Uterus (tissue), 4 donors: ENCODE data around the gene LGR6. TPM values are rescaled to one million over a fixed set of nuclear protein-coding genes. Genes with fewer than 3 reads are reported as not detected.

Source experiments
- DNase-seq, 2 donors: peaks; one replicate each; pipeline ENCODE4 v3.0.0-alpha.2; 2019 to 2020
- H3K27ac ChIP-seq, 2 donors: fragments of 200-600 bp; sonication (generic); 1 replicate in 1 of 2; 2 replicates in 1 of 2; pipeline ENCODE4 v1.5.1; 2016 to 2018
- H3K27me3 ChIP-seq, 2 donors: fragments of 200-600 bp; sonication (generic); one replicate each; pipeline ENCODE4 v1.5.1; 2018 to 2019; ENCODE audit warnings: control low read depth in 1 of 2
- H3K36me3 ChIP-seq, 2 donors: fragments of 200-600 bp; sonication (generic); one replicate each; pipeline ENCODE4 v1.5.1; 2019; ENCODE audit warnings: control low read depth in 1 of 2
- H3K4me1 ChIP-seq, 2 donors: fragments of 200-600 bp; sonication (generic); one replicate each; pipeline ENCODE4 v1.5.1; 2018 to 2019; ENCODE audit warnings: control low read depth in 1 of 2
- H3K4me3 ChIP-seq, 2 donors: fragments of 200-600 bp; sonication (generic); 1 replicate in 1 of 2; 2 replicates in 1 of 2; pipeline ENCODE4 v1.5.1; 2018 to 2019; ENCODE audit warnings: mild to moderate bottlenecking in 1 of 2
- H3K9me3 ChIP-seq, 2 donors: fragments of 200-600 bp; sonication (generic); one replicate each; pipeline ENCODE4 v1.5.1; 2019; ENCODE audit warnings: control low read depth in 1 of 2
- POLR2A ChIP-seq, 2 donors: fragments of 450-650 bp; IDR thresholded peaks; one replicate each; pipeline ENCODE4 v1.6.1; 2016; ENCODE audit warnings: antibody characterized with exemption in 2 of 2, mild to moderate bottlenecking in 1 of 2, moderate library complexity in 1 of 2
- intact Hi-C: fragments of 100-400 bp; cut with DNase I; formaldehyde crosslinking; loops from one replicate; pipeline ENCODE4 v1.15.1; 2023; ENCODE audit warnings: low total_unique reads
- total RNA-seq, 4 donors: library from RNA; depleted of rRNA in 3 of 4; stranded (reverse); fragments of >200 nt in 3 of 4; gene quantifications; one replicate each; pipeline versions ENCODE4 v1.1.0 to v1.2.4, GENCODE V29; 2014 to 2023
- TF ChIP-seq, protein P1 (sequence below), 4 experiments: fragments of 200-600 bp in 2 of 4; fragments of 450-650 bp in 2 of 4; sonication (generic) in 2 of 4; IDR thresholded peaks; one replicate each; pipeline ENCODE4 v1.5.1; 2016 to 2019; ENCODE audit warnings: antibody characterized with exemption in 4 of 4, mild to moderate bottlenecking in 2 of 4, moderate library complexity in 1 of 4
- donor health status: DM: yes; HTN: yes; CAD: no.

Gene LGR6
- total RNA-seq, 4 donors from 2014 or later = 3.5 to 7.2 (median 4.0) TPM; not detected in 1

DNA sequence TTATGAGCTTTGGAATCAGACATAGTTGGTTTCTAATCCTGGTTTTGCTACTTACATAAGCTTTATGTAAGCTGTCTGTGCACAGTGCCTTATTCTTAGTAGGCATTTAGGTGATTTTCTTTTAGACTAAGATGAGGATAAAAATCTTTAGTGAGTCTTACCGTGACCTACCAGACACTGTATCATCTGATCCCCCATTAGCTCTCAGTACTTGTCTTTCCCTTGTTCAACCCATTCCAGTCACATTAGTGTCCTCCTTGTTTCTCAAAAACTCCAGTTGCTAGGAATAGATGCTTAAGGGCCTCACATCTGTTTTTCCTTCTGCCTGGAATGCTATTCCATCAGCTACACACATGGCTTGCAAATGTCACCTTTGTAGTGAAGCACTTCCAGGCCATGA, 173.7 kb downstream of the LGR6 start:
- Histone ChIP-seq H3K27me3 (no peaks in the 10 kb centered on the region), H3K4me1 (no peaks in the 10 kb centered on the region), H3K9me3 (no peaks in the 10 kb centered on the region), H3K4me3 (no peak overlapping the region), H3K36me3 (no peaks in the 10 kb centered on the region), H3K27ac (no peak overlapping the region)
- DNase-seq = no peak
- intact Hi-C loops = no loop called here
- TF ChIP-seq, protein P1, sequence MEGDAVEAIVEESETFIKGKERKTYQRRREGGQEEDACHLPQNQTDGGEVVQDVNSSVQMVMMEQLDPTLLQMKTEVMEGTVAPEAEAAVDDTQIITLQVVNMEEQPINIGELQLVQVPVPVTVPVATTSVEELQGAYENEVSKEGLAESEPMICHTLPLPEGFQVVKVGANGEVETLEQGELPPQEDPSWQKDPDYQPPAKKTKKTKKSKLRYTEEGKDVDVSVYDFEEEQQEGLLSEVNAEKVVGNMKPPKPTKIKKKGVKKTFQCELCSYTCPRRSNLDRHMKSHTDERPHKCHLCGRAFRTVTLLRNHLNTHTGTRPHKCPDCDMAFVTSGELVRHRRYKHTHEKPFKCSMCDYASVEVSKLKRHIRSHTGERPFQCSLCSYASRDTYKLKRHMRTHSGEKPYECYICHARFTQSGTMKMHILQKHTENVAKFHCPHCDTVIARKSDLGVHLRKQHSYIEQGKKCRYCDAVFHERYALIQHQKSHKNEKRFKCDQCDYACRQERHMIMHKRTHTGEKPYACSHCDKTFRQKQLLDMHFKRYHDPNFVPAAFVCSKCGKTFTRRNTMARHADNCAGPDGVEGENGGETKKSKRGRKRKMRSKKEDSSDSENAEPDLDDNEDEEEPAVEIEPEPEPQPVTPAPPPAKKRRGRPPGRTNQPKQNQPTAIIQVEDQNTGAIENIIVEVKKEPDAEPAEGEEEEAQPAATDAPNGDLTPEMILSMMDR (IDR thresholded peaks at IDR 0.05) = no peak
- no peak for TF ChIP-seq POLR2A (IDR thresholded peaks at IDR 0.05)

Other genes starting within 250 kb of the LGR6 start
- 100 to 1,000 TPM in 3 of 4 donors, 10 to 100 TPM in 1; 38.9 to 377 (median 147) TPM for gene LMOD1, start 247.3 kb upstream of the LGR6 start, total RNA-seq
- gene TIMM17A, start 238.3 kb upstream of the LGR6 start, total RNA-seq = 10 to 100 TPM; 18.7 to 34.9 (median 29.7) TPM
- gene RNPEP, start 211.2 kb upstream of the LGR6 start, total RNA-seq = 10 to 100 TPM; 17.9 to 64.8 (median 41.7) TPM
- gene ELF3, start 183.2 kb upstream of the LGR6 start, total RNA-seq = 10 to 100 TPM in 1 of 4 donors, 1 to 10 TPM in 3; 1.0 to 67.7 (median 2.0) TPM
- gene GPR37L1, start 70.9 kb upstream of the LGR6 start, total RNA-seq = under 1 TPM in 2 of 4 donors, not detected in 2; 0.09 to 0.21 TPM
- 10 to 100 TPM in 3 of 4 donors, 1 to 10 TPM in 1; 4.6 to 86.2 (median 18.7) TPM for gene ARL8A, start 49.1 kb upstream of the LGR6 start, total RNA-seq
- gene PTPN7, start 33.2 kb upstream of the LGR6 start, total RNA-seq = 1 to 10 TPM in 2 of 4 donors, under 1 TPM in 1, not detected in 1; 0.79 to 8.5 (median 1.8) TPM
- gene UBE2T, start 148.1 kb downstream of the LGR6 start, total RNA-seq = 10 to 100 TPM in 1 of 4 donors, 1 to 10 TPM in 2, under 1 TPM in 1; 0.76 to 25.9 (median 2.8) TPM
- 100 to 1,000 TPM; 197 to 386 (median 303) TPM for gene PPP1R12B, start 154.9 kb downstream of the LGR6 start, total RNA-seq